Measurements from ENCODE around the gene CUL4A.
A peak's percentile ranks its signal among the peaks of the same experiment; 100 is the strongest.
"Not testable (repeated sequence)": the region's sequence is repeated elsewhere in the genome, so short reads cannot be mapped to it uniquely, and the experiment has no call there.

Gene CUL4A

GRCh38 chr13:113291129-113291528 lies 81.7 kb downstream of the CUL4A start:
- no peak for DNase-seq (ENCODE audit: low read depth in 2 of 2)

GRCh38 chr13:113292021-113292862 lies 82.8 kb downstream of the CUL4A start:
- DNase-seq (ENCODE audit: low read depth in 2 of 2), result peak in 1 of 2 donors; percentile 12

- DNase-seq (ENCODE audit: low read depth in 2 of 2), result no peak
Measured at GRCh38 chr13:113293686-113294085, 84.3 kb downstream of the CUL4A start.

GRCh38 chr13:113295776-113296175 lies 86.4 kb downstream of the CUL4A start:
- DNase-seq (ENCODE audit: low read depth in 2 of 2), result no peak

GRCh38 chr13:113296823-113297369 lies 87.5 kb downstream of the CUL4A start, which contains the start of gene LAMP1:
TSS of gene LAMP1 (plus strand) at chr13:113297239. CDS start at chr13:113297435, 196 bp downstream.
- peak; percentile 91 to 96 for DNase-seq (ENCODE audit: low read depth in 2 of 2)

GRCh38 chr13:113297370-113298042 lies 88.1 kb downstream of the CUL4A start:
- DNase-seq (ENCODE audit: low read depth in 2 of 2), result peak; percentile 39 to 41

- DNase-seq (ENCODE audit: low read depth in 2 of 2), result peak in 1 of 2 donors; percentile 1
Measured at GRCh38 chr13:113298043-113298945, 88.9 kb downstream of the CUL4A start.

GRCh38 chr13:113299951-113300350 lies 90.5 kb downstream of the CUL4A start:
- DNase-seq (ENCODE audit: low read depth in 2 of 2), result no peak

GRCh38 chr13:113302986-113303385 lies 93.6 kb downstream of the CUL4A start:
- no peak for DNase-seq (ENCODE audit: low read depth in 2 of 2)

GRCh38 chr13:113304121-113304520 lies 94.7 kb downstream of the CUL4A start:
- DNase-seq (ENCODE audit: low read depth in 2 of 2), result no peak

GRCh38 chr13:113305208-113305607 lies 95.8 kb downstream of the CUL4A start:
- DNase-seq (ENCODE audit: low read depth in 2 of 2), result no peak

- no peak for DNase-seq (ENCODE audit: low read depth in 2 of 2)
Measured at GRCh38 chr13:113307491-113307890, 98.1 kb downstream of the CUL4A start.

GRCh38 chr13:113309473-113309872 lies 100.1 kb downstream of the CUL4A start:
- no peak for DNase-seq (ENCODE audit: low read depth in 2 of 2)

- DNase-seq (ENCODE audit: low read depth in 2 of 2), result not testable (repeated sequence)
Measured at GRCh38 chr13:113314112-113314511, 104.7 kb downstream of the CUL4A start.

- DNase-seq (ENCODE audit: low read depth in 2 of 2), result not testable (repeated sequence)
Measured at GRCh38 chr13:113314895-113315470, 105.6 kb downstream of the CUL4A start.

GRCh38 chr13:113315992-113316391 lies 106.6 kb downstream of the CUL4A start:
- DNase-seq (ENCODE audit: low read depth in 2 of 2), result no peak

Data from stimulated activated CD8-positive, alpha-beta memory T cell treated with anti-CD3 and anti-CD28 coated beads, Interleukin-7, amount 100 ng/mL, for 4 hours (primary cell).